ENCODE measurements around the gene LRRC2.
"Not testable (repeated sequence)": the region's sequence is repeated elsewhere in the genome, so short reads cannot be mapped to it uniquely, and the experiment has no call there.

The LRRC2 gene

DNA sequence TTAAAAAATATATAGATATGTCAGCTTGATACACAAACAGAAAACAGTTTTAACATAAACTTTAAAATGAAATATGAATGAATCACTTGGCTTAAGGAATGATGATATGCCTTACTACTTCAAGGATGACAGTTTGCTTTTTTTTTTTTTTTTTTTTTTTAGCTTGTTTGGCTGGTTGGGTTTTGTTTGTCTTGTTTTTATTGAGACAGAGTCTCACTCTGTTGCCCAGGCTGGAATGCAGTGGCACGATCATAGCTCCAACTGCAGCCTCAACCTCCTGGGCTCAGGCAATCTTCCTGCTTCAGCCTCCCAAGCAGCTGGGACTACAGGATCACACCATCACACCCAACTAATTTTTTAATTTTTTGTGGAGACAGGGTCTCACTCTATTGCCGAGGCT is 14.5 kb downstream of the LRRC2 start:
- no peak for DNase-seq

DNA sequence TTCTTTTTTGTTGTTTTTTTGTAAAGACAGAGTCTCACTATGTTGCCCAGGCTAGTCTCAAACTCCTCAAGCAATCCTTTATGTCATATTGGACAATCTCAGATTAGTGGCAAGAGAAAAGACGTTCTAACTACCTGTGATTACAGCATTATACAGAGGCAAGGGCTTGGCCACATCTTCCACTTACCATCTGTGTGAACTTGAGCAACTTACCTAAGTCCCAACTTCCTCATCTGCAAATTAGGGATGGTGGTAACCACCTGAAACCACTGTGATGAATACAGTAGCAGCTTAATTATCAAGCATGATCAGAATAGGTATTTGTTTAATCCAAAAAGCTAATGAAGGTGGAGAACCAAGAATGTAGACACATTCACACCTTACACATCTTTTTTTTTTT is 16.1 kb downstream of the LRRC2 start:
- no peak for DNase-seq

GRCh38 chr3:46549408-46549904 is 16.6 kb downstream of the LRRC2 start:
- DNase-seq, result no peak

DNA sequence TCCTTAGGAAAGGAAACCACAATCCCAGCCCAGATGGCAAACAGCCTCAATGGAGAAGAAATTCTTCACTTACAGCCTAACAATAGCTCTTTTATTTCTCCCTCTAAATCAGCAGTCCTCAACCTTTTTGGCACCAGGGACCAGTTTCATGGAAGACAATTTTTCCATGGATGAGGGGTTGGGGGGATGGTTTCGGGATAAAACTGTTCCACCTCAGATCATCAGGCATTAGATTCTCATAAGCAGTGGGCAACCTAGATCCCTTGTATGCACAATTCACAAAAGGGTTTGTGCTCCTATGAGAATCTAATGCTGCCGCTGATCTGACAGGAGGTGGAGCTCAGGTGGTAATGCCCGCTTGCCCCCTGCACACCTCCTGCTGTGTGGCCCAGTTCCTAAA is 17.5 kb downstream of the LRRC2 start:
- not testable (repeated sequence) for DNase-seq

DNA sequence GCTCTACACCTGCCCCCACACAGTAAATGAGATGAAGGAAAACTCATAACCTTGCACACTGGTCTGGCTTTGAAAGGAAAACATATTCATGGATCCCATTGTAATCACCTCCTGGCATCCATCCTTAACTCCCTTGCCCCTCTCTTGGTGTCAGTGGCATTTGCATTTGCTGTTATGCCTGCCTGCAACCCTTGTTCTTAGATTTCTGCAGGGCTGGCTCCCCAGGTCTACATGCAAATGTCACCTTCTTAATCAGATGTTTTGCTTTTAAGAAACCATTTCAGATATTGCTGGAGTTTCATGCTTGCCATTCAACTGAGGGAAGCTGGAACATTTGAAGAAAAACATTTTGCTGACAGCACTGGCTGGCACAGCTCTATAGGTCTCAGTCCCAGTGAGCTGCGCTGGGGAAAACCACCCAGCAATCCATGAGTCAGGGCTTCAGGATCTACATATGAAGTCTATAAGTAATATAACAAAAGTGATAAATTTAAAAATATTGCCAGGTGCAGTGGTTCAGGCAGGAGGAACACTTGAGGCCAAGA is 19.1 kb downstream of the LRRC2 start:
- DNase-seq, result no peak

- DNase-seq, result no peak
Observed at GRCh38 chr3:46545818-46546630, 20.1 kb downstream of the LRRC2 start.

- DNase-seq, result no peak
Observed at GRCh38 chr3:46544771-46545503, 21.2 kb downstream of the LRRC2 start.

- no peak for DNase-seq
Observed at GRCh38 chr3:46542801-46543201, 23.3 kb downstream of the LRRC2 start.

- DNase-seq, result no peak
Observed at GRCh38 chr3:46542344-46542743, 23.8 kb downstream of the LRRC2 start.

- no peak for DNase-seq
Observed at GRCh38 chr3:46541835-46542234, 24.3 kb downstream of the LRRC2 start.

DNA sequence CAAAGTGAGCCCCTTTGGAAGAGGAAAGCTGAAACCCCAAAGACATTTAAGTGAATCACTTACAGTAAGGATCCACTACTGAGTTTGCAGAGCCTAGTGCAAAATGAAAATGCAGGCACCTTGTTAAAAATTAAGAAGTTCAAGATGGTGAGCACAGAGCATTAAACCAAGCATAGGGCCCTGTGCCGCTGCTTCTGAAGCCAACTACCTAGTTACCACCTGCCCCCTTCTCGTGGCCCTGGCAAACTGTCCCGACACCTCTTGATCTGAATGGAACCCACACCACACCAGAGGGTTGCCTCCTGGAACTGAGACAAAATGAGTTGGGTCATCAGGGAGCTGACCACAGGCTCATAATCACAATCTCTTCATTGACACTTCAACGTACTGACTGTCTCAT is 25.6 kb downstream of the LRRC2 start:
- DNase-seq, result no peak

DNA sequence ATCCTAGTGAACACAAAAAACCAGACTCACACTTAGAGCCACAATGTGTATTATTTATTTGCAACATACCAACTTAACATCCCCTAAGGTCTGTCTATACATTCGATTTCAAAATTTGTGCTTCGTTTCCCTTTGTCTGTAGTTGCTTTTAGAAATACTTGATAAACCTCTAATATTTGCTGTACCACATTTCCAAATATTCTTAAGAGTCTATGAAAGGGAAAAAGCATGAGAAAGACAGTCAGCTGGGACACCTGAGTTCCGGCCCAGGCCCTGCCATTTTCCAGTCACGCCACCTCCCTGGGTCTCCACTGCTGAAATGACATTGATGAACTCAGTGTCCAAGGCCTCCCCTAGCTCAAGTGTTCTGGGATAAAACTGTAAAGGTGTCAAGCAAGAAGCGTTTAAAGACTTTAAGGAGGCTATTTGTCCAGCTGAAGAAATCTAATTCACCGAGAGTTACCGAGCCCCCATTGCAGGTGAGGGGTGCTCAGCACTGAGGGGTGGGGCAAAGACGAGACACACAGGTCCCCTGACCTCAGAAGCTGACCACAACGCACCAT is 26.6 kb downstream of the LRRC2 start:
- DNase-seq, result no peak

- peak; percentile 89 for DNase-seq
Observed at GRCh38 chr3:46538803-46539442, 27.2 kb downstream of the LRRC2 start.

GRCh38 chr3:46538425-46538802 is 27.7 kb downstream of the LRRC2 start:
- not testable (repeated sequence) for DNase-seq

DNA sequence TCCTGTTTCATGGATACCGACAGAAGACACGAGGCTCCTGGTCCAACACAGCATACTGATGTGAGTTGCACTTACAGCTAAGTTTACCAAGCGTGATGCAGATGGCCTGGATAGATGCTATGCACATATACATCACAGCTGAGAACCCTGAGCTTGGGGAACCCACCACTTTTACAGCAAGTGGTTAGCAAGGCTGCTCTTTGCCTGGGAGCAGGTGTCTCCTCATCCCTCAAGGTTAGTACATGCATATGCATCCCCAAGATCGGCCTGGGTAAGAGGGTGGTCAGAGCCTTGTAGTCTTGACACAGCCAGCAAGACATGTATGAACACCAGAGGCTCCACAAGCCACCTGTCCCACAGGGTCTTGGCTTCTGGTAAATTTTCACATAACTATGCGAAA is 28.3 kb downstream of the LRRC2 start:
- DNase-seq, result no peak

DNA sequence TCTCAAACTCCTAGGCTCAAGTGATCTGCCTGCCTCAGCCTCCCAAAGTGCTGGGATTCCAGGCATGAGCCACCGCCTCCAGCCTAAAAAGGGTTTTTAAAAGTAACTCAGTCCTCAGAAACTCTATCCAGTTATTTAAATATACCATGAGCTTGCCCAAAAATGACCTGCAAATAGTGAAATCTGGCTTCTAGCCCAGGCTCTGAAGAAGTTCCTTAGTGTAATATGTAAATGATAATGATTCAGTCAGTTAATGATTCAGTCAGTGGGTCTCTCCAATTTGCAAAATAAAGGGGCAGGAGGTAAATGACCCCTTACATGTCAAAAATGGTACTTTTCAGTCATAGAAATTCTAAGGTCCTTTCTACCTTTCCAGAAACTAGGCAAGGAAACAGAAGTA is 28.8 kb downstream of the LRRC2 start:
- no peak for DNase-seq

DNA sequence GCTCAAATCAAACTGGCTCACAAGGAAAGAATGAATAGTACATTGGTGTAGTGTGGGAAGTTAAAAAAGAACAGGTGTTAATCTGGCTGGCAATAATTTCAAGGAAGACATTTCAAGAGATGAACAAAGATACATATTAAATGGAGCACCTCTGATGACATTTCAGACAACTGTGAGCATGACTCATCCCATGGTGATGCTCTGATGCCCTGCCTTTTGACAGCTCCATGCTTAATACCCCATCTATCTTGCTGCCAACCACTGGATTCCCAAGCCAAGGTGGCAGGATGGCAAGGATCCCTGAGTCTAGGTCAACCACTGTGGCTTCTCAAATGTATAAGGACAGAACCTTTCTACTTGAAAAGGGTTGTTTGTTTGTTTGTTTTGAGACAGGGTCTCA is 29.3 kb downstream of the LRRC2 start:
- no peak for DNase-seq

- no peak for DNase-seq
Observed at GRCh38 chr3:46535746-46536145, 30.4 kb downstream of the LRRC2 start.

DNA sequence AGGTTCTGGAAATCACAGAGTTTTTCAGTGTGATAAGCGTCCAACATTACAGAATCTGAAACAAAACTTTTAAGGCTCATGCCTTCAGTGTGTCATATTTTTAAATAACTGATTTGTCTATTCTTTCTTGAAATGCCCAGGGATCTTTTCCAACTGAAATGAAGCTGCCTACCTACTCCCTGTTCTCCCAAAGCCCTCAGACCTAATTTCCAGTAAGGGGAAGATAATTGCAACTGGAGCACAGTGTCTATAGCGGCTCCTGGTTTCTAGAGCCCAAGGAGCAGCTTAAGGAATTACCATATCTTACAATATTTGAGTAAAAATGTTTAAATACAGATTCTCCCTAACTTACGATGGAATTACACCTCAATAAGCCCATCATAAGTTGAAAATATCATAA is 33.0 kb downstream of the LRRC2 start:
- no peak for DNase-seq

GRCh38 chr3:46527239-46527638 is 38.9 kb downstream of the LRRC2 start:
- no peak for DNase-seq

DNA sequence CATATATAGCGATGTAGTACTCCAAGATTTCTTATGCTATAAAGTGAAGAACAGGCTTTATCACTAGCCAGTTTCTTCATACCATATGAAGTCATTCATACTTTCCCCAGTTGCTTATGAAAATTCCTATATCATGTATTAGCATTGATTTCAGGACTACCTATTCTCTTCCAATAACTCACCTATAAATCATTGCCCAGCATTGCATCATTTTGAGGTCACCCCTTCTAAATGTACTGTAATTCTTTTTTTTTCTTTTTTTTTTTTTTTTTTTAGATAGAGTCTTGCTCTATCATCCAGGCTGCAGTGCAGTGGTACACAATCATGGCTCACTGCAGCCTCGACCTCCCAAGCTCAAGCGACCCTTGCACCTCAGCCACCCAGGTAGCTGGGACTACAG is 41.3 kb downstream of the LRRC2 start:
- no peak for DNase-seq

DNA sequence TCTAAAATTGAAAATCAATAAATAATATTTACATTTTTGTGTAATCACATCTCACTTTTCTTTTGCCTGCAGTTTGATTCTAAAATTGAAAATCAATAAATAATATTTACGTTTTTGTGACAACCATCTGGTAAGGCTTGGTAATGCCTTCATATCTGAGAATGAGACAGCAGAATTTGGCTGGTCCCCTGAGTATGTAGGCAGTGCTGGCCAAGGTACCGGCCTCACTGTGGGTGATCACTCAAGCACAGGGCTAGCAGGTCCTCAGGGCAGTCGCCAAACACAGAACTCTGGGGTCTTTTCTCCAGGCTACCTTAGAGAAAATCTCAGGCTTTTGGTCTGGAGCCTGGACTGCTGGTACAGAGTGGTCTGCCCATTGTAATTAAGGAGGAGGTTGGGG is 42.1 kb downstream of the LRRC2 start:
- no peak for DNase-seq

DNA sequence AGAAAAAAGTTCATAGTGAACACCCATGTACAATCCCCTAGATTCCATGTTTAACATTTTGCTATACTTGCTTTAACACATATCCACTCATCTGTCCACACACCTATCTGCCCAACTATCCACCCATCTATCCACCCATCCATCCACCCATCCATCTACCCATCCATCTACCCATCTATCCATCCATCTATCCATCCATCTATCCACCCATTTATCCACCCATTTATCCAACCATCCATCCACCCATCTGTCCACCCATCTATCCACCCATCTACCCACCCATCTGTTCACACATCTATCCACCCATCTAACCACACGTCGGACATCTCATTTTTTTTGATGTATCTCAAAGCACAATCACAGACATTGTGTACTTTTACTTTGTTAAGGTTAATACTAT is 42.5 kb downstream of the LRRC2 start:
- DNase-seq, result no peak
